ENCODE results near the gene GPR176.

Gene GPR176

DNA sequence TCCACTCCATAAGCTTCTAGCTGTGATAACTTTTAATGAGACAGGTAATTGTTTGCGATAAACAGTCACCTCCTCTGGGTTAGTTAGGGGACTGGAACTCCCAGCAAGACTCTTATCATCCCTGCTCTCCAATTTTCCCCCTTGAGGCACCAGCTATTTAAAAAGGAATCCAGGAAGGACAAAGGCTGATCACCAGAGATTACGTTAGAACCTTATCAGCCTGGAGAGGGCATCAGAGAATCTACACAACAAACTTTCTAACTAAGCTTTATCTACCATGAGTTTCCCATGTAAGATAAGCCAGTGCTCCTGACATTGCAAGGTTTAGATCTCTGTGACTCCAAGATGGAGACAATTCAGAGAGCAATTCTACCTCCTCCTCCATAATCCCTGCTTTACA, 31.3 kb downstream of the GPR176 start:
- DNase-seq, result no peak

DNA sequence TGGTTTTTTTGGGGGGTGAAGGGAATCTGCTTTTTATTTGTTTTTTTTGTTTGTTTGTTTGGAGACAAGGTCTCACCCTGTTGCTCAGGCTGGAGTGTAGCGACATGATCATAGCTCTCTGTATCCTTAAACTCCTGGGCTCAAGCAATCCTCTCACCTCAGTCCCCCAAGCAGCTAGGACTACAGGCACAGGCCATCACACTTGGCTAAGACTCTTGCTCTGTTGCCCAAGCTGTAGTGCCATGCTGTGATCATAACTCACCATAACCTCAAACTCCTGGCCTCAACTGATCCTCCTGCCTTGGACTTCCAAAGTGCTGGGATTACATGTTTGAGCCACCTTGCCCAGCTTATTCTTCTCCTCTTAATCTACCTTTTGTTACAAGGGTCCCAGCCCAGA, 31.8 kb downstream of the GPR176 start:
- DNase-seq, result no peak

GRCh38 chr15:39887832-39888231, 32.2 kb downstream of the GPR176 start:
- DNase-seq, result no peak

GRCh38 chr15:39887211-39887610, 32.9 kb downstream of the GPR176 start:
- no peak for DNase-seq

GRCh38 chr15:39886418-39886817, 33.6 kb downstream of the GPR176 start:
- DNase-seq, result no peak

DNA sequence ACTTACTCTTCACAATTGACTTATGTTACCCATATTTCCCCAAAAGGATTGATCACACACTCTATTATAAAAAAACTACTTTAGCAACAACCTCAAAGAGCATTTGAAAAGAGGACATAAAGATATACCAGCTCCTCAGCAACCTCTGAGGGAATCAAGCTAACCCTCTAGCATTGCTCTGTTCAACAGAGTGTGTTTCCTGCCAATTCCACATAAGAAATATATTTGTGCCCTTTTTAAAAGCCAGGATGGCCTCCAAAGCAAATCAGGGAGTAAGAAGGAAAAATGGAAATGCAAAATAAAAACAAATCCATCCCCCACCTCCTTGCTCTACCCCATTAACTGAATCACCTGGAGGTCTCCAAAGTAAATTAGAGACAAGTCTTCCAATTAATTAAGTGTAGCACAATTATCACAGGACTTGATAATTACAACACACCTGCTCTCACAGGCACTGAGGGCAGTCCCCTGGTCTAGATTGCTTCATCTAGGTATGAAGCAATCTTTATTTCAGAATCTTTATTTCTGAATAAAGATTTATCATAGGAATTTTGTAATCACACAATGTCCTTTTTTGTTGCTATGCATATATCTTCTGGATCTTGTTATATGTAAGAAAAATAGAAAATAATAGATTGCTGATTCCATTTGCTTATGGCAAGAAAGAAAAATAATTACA, 34.8 kb downstream of the GPR176 start:
- no peak for DNase-seq

- no peak for DNase-seq
Observed at GRCh38 chr15:39884351-39884750, 35.7 kb downstream of the GPR176 start.

- DNase-seq, result no peak
Observed at GRCh38 chr15:39882602-39883001, 37.5 kb downstream of the GPR176 start.

DNA sequence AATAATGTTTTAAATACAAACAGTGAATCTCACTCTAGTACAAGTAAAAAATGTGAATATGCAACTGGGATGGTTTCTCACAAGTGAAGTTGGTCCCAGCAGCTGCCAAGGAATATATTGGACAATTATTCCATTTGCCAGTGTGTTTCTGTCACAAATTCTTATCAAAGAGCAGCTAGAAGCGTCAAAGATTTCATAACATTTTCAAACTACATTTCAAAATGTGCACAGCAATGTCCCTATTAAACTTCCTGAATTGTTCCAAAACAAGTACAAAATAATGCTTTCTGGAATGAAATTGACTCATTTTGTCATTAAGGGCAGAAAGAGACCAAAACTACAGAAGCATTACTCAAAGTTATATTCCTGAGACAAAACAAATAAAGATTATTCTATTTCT, 38.3 kb downstream of the GPR176 start:
- DNase-seq, result no peak

DNA sequence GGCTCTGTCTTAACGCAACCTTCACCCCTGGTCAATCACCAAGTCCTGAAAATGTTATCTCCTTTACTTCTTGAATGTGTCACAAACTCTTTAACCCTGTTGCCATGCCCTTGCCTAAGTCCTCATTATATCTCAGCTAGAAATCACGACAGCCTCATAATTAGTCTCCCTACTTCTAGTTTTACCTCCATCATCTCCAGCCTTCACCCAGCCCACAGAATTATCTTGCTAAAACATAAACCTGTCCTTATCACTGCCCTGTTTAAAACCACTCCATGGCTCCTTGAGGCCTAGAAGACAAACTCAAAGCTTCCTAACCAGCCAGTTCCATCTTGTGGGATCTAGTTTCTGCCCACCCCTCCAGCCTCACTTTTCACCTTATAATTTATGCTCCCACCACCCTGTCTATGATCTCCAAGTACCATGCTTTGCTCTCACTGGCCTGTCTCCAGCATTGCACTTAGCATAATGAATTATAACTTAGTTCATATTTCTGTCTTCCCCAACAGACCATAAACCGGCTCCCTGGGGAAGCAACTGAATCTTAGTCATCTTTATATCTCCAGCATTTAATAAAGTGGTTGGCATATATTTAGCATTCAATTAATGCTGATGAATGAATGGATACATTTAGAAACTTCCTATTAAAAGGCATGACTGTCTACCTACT, 39.2 kb downstream of the GPR176 start:
- DNase-seq, result no peak

DNA sequence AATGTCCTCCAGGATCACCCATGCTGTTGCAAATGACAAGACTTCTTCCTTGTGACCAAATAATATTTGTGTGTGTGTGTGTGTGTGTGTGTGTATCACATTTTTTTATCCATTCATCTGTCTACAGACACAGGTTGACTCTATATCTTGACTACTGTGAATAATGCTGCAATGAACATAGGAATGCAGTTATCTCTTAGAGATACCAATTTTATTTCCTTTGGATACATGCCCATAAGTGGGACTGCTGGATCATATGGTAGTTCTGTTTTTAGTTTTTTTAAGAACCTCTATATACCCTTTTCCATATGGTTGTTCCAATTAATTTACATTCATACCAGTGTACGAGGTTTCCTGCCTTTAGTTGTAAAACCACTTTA, 41.7 kb downstream of the GPR176 start:
- DNase-seq, result no peak

DNA sequence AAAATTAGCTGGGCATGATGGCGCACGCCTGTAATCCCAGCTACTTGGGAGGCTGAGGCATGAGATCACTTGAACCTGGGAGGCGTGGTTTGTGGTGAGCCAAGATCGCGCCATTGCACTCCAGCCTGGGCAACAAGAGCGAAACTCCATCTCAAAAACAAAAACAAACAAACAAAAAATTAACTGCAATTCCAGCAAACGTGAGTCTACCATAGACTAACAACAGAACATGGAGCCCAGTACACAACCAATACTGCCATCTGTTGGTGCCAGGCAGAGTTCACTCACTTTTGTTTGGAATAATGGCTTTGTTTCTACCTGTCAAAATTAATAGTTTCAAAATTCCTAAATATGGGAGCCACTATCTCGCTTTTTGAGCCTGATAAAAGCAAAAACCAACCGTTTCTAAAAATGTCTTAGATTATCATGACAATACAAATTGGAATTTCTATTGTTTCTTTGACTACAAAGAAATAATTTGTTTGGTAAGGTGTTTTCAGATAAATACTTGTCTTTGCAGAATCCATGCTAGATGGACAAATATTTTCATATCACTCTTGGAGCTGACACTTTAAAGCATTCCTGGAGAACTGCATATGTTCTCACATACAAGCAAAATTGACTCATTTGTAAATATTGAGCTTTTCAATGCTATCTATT, 45.0 kb downstream of the GPR176 start:
- DNase-seq, result peak; percentile 9

DNA sequence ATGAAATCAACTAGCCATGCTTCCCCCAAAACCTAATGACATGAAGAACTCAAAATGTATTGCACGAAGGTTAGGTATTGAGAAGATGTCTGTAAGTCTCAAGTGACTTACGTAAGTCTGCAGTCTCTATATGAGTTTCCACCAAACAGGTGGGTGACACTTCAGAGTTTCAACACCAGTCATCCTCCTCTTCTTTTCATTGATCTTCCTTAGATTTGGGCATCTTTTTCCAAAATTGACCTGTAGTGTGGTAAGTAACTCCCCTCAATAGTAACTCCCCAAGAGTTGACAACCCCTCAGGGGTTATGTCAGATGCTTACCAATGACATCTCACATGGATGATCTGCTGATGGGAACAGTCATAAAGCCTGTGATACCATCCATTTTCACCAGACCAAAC, 46.1 kb downstream of the GPR176 start:
- DNase-seq, result no peak

GRCh38 chr15:39870537-39870936, 49.5 kb downstream of the GPR176 start:
- DNase-seq, result no peak

GRCh38 chr15:39869858-39870515, 50.1 kb downstream of the GPR176 start:
- no peak for DNase-seq

- no peak for DNase-seq
Observed at GRCh38 chr15:39869254-39869653, 50.8 kb downstream of the GPR176 start.

DNA sequence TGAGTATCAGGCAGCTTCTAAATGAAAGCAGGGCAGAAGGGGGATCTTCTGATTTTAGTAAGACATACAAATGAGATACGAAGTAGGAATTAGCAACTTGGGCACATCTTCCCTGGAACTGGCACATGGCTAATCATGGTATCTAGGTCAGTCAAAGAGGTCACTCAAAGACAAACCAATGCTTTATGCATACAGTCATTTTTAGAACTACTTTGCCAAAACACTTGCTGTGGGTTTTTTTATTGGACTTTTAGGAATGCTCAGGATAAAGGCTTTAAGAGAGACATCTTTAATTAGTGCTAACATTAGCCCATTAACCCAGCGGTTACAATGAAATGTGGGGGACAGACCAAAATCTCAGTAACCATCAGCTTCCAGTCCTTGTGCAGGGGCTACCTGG, 51.7 kb downstream of the GPR176 start:
- no peak for DNase-seq

DNA sequence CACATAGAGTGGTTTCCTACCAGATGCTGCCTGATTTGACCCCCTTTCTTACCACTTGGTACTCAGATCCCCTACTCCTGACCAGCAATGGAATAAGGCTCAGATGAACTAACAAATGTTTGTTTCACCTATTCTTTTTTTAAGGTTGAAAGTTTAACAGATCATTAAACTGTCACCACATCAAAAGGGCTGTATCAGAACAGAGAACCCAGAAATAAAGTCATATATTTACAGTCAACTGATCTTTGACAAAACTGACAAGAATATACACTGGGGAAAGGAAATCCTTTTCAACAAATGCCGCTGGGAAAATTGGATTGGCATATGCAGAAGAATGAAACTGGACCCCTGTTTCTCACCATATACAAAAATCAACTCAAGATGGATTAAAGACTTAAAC, 56.0 kb downstream of the GPR176 start:
- DNase-seq, result no peak

DNA sequence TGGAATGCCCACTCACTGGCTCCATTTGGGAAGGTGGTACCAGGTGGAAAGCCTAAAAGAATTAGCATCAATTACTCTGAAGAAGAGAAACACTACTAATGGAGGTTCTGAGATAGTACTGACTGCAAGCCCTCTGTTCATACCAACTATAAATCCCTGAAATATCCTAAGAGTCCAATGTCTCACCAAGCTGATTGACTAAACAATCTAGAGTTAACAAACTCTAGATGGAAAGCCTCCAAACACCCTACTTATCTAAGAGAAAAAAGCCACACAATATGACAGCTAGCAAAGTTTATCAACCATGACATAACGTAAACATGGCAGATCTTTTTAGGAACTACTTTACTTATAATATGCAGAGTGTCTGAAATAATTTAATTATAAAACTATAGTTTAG, 59.2 kb downstream of the GPR176 start:
- no peak for DNase-seq

DNA sequence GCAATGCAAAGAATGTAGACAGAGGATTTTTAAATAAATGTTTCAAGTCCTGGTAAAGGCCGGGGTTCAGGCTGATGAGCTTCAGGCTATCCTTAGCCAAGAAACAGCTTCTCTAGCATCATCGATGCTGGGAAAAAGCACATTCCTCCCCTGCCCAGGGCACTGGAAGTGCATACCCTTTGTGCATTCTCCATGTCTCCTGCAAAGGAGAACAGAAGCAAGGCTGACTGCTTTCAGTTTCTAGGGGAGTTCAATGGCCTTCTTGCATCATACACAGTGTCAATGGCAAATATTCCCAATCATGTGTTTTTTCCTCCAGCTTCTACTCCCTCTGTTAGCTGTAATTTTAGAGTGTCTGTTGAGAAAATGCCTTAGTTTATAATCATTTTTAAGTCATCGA, 59.9 kb downstream of the GPR176 start:
- DNase-seq, result no peak

DNA sequence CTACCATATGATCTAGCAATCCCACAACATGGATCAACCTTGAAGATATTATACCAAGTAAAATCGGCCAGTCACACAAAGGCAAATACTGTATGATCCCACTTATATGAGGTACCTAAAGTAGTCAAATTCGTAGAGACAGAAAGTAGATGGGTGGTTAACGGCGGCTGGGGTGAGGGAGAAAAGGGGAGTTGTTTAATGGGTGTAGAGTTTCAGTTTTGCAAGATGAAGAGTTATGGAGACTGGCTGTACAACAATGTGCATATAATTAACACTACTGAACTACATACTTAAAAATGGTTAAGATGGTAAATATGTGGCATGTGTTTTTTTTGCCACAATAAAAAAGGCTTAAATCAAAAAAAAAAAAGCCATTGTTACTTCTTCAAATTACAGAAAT, 60.4 kb downstream of the GPR176 start:
- no peak for DNase-seq

- DNase-seq, result no peak
Observed at GRCh38 chr15:39857132-39857531, 62.9 kb downstream of the GPR176 start.

GRCh38 chr15:39856357-39856756, 63.7 kb downstream of the GPR176 start:
- DNase-seq, result no peak

DNA sequence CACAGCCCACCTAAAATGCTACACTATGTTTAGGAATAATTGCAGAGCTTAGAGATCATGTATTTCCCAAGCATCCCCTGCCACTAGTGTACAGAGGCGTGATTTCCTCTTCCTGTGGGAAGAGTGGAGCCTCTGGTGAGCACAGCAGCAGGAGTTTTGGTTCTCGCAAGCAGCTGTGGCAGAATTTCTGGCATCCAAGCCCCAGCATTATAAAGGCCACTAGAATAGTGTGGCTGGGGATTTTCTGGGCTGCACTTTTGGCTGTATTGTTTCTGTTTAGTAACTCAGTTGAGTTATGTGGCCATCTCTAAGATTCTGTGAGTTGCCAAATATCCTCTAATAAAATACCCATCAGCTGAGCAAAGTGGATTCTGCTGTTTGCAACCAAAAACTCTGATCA, 64.7 kb downstream of the GPR176 start:
- no peak for DNase-seq

Measured in activated naive CD4-positive, alpha-beta T cell treated with Interleukin-2 at 50 U/mL for 16 hours (primary cell).